Neural crest cell (in vitro differentiated cells): ENCODE measurements around the gene BPIFB3. TPM values are rescaled to one million over a fixed set of nuclear protein-coding genes. Genes with fewer than 3 reads are reported as not detected.
A peak's percentile ranks its signal among the peaks of the same experiment; 100 is the strongest.
"Not testable (repeated sequence)": the region's sequence is repeated elsewhere in the genome, so short reads cannot be mapped to it uniquely, and the experiment has no call there.

Experiments used
- DNase-seq: peaks from one replicate; pipeline ENCODE4 v3.0.0; 2021; ENCODE audit warnings: low read depth, mixed read lengths, low spot score
- H3K27ac Mint-ChIP-seq: one replicate; pipeline ENCODE4 v1.8.0; 2021; ENCODE audit warnings: mild to moderate bottlenecking, mixed read lengths; ENCODE audit not compliant: unreplicated experiment
- H3K27me3 Mint-ChIP-seq: 2 replicates; pipeline ENCODE4 v1.8.0; 2021; ENCODE audit warnings: low read depth, mild to moderate bottlenecking, mixed read lengths
- H3K36me3 Mint-ChIP-seq: 2 replicates; pipeline ENCODE4 v1.8.0; 2021; ENCODE audit warnings: low read depth, mild to moderate bottlenecking, mixed read lengths
- H3K4me1 Mint-ChIP-seq: 2 replicates; pipeline ENCODE4 v1.8.0; 2021; ENCODE audit warnings: mixed read lengths
- H3K4me3 Mint-ChIP-seq: one replicate; pipeline ENCODE4 v1.8.0; 2021; ENCODE audit warnings: mild to moderate bottlenecking, mixed read lengths
- H3K9me3 Mint-ChIP-seq: 2 replicates; pipeline ENCODE4 v1.8.0; 2021; ENCODE audit warnings: mixed read lengths
- total RNA-seq: library from RNA; stranded (reverse); gene quantifications from 2 replicates; pipeline ENCODE4 v1.2.1, GENCODE V29; 2021
- TF ChIP-seq, protein P1 (sequence below): fragments of 200-600 bp; sonication (generic); conservative IDR thresholded peaks from 2 replicates; pipeline ENCODE4 v1.5.0; 2021; ENCODE audit warnings: antibody characterized with exemption, mild to moderate bottlenecking

BPIFB3 gene
- total RNA-seq, 1 donor from 2014 or later = not detected

DNA sequence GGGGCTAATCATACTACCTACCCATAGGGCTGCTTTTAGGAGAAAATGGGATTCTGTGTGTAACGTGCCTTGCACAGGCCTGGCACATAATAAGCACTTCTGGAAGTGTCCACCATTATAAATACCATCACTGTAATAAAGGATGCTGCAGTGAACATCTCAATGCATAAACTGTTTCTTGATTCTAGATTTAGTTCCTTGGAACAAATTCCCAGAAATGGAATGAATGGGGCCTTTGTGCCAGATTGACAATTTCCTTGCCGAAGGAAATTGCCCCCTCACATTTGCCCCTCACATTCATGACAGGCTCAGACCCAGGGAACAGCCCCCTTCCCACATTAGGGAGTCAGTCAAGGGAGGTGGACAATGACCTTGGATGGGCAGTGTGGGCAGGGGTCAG lies 55.0 kb downstream of the BPIFB3 start:
- Mint-ChIP-seq H3K27me3 (no peaks in the 10 kb centered on the region), H3K27ac (no peak overlapping the region), H3K4me1 (peaks cover 54% of the 10 kb centered on the region), H3K4me3 (no peak overlapping the region), H3K9me3 (peaks cover 7% of the 10 kb centered on the region), H3K36me3 (peaks cover 3% of the 10 kb centered on the region)
- TF ChIP-seq, protein P1, sequence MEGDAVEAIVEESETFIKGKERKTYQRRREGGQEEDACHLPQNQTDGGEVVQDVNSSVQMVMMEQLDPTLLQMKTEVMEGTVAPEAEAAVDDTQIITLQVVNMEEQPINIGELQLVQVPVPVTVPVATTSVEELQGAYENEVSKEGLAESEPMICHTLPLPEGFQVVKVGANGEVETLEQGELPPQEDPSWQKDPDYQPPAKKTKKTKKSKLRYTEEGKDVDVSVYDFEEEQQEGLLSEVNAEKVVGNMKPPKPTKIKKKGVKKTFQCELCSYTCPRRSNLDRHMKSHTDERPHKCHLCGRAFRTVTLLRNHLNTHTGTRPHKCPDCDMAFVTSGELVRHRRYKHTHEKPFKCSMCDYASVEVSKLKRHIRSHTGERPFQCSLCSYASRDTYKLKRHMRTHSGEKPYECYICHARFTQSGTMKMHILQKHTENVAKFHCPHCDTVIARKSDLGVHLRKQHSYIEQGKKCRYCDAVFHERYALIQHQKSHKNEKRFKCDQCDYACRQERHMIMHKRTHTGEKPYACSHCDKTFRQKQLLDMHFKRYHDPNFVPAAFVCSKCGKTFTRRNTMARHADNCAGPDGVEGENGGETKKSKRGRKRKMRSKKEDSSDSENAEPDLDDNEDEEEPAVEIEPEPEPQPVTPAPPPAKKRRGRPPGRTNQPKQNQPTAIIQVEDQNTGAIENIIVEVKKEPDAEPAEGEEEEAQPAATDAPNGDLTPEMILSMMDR = no peak
- no peak for DNase-seq

DNA sequence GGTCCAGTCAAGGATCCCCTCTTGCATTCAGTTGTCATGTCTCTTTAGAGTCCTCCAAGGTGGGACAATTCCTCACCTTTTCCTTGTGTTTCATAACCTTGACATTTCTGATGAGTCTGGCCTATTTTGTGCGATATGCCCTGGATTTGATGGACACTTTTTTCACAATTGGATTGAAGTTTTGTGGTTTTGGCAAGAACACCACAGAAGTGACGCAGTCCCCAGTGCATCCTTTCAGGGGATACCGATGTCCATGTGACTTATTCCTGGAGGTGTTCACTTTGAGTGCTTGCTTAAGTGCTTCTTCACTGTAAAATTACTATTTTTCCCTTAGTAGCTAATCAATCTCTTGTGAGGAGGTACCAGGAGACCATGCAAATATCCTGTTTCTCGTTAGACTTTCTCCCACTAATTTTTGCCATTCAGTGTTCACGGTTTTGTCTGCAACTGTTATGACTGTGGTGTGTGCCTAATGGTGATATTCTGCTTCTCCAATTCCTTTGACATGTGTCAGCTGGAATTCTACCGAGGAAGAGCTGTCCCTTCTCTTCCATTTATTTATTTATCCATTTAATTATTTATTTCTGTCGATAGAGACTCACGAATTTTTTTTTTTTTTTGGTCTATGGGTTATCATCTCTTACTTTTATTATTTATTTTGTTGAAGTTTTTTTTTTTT lies 56.6 kb downstream of the BPIFB3 start:
- Mint-ChIP-seq H3K4me1 (peaks cover 50% of the 10 kb centered on the region), H3K27ac (no peak overlapping the region), H3K4me3 (no peak overlapping the region), H3K9me3 (peaks cover 12% of the 10 kb centered on the region), H3K36me3 (peaks cover 9% of the 10 kb centered on the region), H3K27me3 (no peaks in the 10 kb centered on the region)
- TF ChIP-seq, protein P1 = no peak
- no peak for DNase-seq

DNA sequence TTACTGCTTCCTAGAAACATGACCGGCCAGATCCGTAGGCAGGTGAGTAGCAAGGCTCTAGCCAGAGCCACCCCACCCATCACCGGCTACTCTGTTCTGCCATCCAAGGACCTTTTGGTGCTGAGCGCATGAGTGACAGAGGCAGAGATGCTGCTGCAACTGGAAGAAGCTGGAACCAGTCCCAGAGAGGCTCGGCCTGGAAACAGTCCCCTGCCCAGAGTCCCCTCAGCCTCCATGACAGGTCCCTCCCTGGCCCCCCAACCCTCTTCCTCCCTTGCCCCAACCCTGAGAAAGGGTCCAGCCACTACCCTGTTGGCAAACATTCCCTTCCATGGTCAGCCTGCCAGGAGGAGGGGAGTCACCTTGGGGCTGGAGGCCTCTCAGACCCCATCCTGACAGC lies 57.6 kb downstream of the BPIFB3 start:
- no peaks in the 10 kb centered on the region for H3K27me3 Mint-ChIP-seq
- H3K27ac Mint-ChIP-seq = no peak overlapping the region
- H3K4me3 Mint-ChIP-seq = no peak overlapping the region
- TF ChIP-seq, protein P1 = no peak
- H3K4me1 Mint-ChIP-seq = peaks cover 43% of the 10 kb centered on the region
- H3K36me3 Mint-ChIP-seq = peaks cover 11% of the 10 kb centered on the region
- peaks cover 14% of the 10 kb centered on the region for H3K9me3 Mint-ChIP-seq
- no peak for DNase-seq

DNA sequence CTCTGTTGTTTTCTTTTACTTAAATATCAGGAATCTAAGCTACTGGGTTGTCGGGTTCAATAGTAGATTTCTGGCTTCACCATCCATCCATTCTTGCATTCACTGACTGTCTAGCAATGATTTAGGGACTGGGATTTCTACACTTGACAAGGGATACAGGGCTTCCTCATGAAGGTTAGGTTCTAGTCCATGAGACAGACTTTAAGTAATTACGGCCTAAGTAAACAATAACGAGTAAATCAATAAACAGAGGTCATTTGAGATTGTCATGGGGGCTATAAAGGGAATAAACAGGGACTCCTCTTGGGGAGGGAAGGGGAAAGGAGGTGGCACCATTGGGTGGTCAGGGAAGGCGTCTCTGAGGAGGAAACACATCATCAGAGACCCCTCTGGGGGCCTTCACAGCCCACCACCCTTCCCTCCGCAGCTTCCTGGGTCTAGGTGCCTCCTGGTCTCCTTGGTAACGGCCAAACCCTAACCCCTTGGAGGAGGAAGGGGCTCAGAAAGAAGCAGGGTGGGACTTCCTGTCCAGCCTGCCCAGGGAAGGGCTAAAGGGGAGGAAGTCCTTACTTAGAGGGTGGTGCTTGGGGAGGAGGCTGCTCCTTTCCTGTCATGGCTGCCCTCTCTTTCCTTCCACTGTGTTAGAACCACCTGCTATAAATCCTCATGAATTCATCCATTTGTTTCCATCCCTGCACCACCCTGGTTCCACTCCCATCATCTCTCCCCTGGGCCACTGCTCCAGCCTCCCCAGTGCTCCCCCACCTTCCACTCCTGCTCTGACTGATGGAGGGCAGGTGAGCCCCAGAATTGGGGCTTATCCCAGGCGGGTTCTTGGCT lies 59.1 kb downstream of the BPIFB3 start:
- peaks cover 15% of the 10 kb centered on the region for H3K9me3 Mint-ChIP-seq
- no peaks in the 10 kb centered on the region for H3K27me3 Mint-ChIP-seq
- no peak for DNase-seq
- no peak overlapping the region for H3K4me3 Mint-ChIP-seq
- TF ChIP-seq, protein P1 = no peak
- H3K4me1 Mint-ChIP-seq = peaks cover 35% of the 10 kb centered on the region
- peak overlapping the region; percentile 72 for H3K27ac Mint-ChIP-seq
- peaks cover 12% of the 10 kb centered on the region for H3K36me3 Mint-ChIP-seq

DNA sequence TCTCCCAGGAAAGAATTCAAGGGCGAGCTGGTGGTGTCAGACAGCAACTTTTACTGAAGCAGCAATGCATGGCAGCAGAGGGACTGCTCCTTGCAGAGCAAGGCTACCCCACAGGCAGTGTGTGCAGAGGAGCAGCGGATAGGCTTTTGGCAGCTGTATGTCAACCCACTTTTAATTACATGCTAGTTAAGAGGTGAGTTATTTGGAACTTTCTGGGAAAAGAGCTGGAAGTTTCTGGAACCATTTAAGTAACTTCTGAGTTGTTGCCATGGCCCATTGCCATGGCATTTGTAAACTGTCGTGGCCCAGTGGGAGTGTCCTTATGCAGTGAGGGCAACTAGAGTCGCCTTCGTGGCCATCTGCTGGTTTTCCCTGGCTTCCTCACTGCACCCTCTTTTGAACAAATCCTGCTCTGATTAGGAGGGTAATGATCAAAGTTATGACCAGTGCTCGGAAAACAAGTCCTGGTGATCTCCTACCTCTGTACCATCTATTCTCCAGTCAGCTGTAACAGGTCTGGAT lies 59.7 kb downstream of the BPIFB3 start:
- TF ChIP-seq, protein P1 = no peak
- Mint-ChIP-seq H3K4me1 (peaks cover 29% of the 10 kb centered on the region), H3K4me3 (no peak overlapping the region), H3K27me3 (no peaks in the 10 kb centered on the region), H3K36me3 (peaks cover 12% of the 10 kb centered on the region), H3K27ac (peak overlapping the region; percentile 89), H3K9me3 (peaks cover 15% of the 10 kb centered on the region)
- DNase-seq = no peak

DNA sequence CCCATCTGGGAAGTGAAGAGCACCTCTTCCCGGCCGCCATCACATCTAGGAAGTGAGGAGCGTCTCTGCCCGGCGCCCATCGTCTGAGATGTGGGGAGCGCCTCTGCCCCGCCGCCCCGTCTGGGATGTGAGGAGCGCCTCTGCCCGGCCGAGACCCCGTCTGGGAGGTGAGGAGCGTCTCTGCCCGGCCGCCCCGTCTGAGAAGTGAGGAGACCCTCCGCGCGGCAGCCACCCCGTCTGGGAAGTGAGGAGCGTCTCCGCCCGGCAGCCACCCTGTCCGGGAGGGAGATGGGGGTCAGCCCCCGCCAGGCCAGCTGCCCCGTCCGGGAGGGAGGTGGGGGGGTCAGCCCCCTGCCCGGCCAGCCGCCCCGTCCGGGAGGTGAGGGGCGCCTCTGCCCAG lies 61.8 kb downstream of the BPIFB3 start:
- H3K27me3 Mint-ChIP-seq, H3K27ac Mint-ChIP-seq, H3K4me3 Mint-ChIP-seq, DNase-seq: not testable (repeated sequence)
- H3K4me1 Mint-ChIP-seq = peaks cover 15% of the 10 kb centered on the region
- peaks cover 18% of the 10 kb centered on the region for H3K9me3 Mint-ChIP-seq
- peaks cover 12% of the 10 kb centered on the region for H3K36me3 Mint-ChIP-seq
